Activated naive CD4-positive, alpha-beta T cell treated with anti-CD3 and anti-CD28 coated beads, Interleukin-2, amount 50 U/mL, for 72 hours (primary cell): Measurements from ENCODE around the gene IQGAP2. TPM values are rescaled to one million over a fixed set of nuclear protein-coding genes. Genes with fewer than 3 reads are reported as not detected.

Experiments used
- ATAC-seq, 2 donors: fragments of 150-1000 bp; cut with Tn5 transposase; 2 replicates each; pipeline ENCODE4 v1.10.0; 2021; ENCODE audit warnings: mild to moderate bottlenecking in 2 of 2, moderate library complexity in 2 of 2
- DNase-seq, 2 donors: peaks; one replicate each; pipeline ENCODE4 v3.0.0; 2021 to 2022; ENCODE audit warnings: low spot score in 2 of 2
- H3K27ac Mint-ChIP-seq, 2 donors: one replicate each; pipeline ENCODE4 v1.8.0; 2022; ENCODE audit warnings: mild to moderate bottlenecking in 2 of 2, mixed read lengths in 2 of 2
- H3K36me3 Mint-ChIP-seq, 2 donors: one replicate each; pipeline ENCODE4 v1.8.0; 2022; ENCODE audit warnings: mixed read lengths in 2 of 2
- H3K9me3 Mint-ChIP-seq, 2 donors: one replicate each; pipeline ENCODE4 v1.8.0; 2022; ENCODE audit warnings: mixed read lengths in 2 of 2
- total RNA-seq, 2 donors: library from RNA; stranded (reverse); gene quantifications; one replicate each; pipeline ENCODE4 v1.2.3, GENCODE V29; 2022

Gene IQGAP2
- total RNA-seq, 2 donors from 2014 or later, result 42.4 to 62.0 TPM

DNA sequence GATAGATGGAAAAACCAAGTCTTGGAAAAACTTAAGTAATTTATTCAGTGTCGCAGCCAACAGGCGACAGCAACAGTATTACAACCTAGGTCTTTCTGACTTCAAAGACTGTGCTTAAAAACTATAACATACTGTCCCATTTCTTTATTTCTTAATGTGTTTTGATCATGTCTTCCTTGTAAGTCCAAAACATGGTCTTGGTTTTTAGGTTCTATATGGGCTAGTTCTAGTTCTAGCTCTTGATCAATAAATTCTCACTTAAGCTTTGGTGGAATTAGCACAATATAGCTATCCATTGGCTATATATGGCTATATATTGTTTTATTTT lies 69.9 kb downstream of the IQGAP2 start:
- ATAC-seq (no peak), DNase-seq (no peak)
- peak overlapping the region in 1 of 2 donors; percentile 93 for H3K27ac Mint-ChIP-seq
- H3K9me3 Mint-ChIP-seq, result peaks cover 8 to 12% of the 10 kb centered on the region in 2 donors
- H3K36me3 Mint-ChIP-seq, result peaks cover 9 to 24% of the 10 kb centered on the region in 2 donors

DNA sequence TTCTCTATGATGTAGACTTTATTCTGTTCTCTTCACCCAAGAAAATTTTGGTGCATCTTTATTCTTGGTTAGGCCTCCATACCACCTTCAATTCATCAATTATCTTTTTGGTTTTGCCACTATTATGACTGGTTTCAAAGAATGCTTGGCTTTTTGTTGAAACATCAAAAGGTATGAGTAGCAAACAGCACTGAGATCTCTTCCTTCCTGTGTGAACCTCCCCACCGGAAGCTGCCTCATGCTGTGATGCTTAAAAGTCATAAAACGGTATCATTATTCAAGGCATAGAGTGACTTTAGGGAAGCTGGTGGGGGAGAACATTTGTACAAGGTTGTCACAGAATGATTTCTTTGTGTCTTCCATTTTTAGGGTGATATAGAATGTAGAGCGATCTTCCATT lies 70.6 kb downstream of the IQGAP2 start:
- H3K36me3 Mint-ChIP-seq, result peaks cover 9 to 22% of the 10 kb centered on the region in 2 donors
- DNase-seq (peak; percentile 44 to 59), ATAC-seq (peak; percentile 86 to 89)
- H3K9me3 Mint-ChIP-seq, result peaks cover 8 to 9% of the 10 kb centered on the region in 2 donors
- H3K27ac Mint-ChIP-seq, result peak overlapping the region; percentile 93 to 98

GRCh38 chr5:76474377-76474776 lies 71.3 kb downstream of the IQGAP2 start:
- DNase-seq, result no peak
- H3K27ac Mint-ChIP-seq, result peak overlapping the region in 1 of 2 donors; percentile 93

GRCh38 chr5:76475385-76475784 lies 72.3 kb downstream of the IQGAP2 start:
- peaks cover 9 to 16% of the 10 kb centered on the region in 2 donors for H3K36me3 Mint-ChIP-seq
- H3K27ac Mint-ChIP-seq, result peak overlapping the region in 1 of 2 donors; percentile 3
- ATAC-seq, result no peak

More at GRCh38 chr5:76474377-76474776, 71.3 kb downstream of the IQGAP2 start:
- no peak for ATAC-seq
- peaks cover 9 to 16% of the 10 kb centered on the region in 2 donors for H3K36me3 Mint-ChIP-seq
- H3K9me3 Mint-ChIP-seq, result peaks cover 4 to 8% of the 10 kb centered on the region in 2 donors

DNA sequence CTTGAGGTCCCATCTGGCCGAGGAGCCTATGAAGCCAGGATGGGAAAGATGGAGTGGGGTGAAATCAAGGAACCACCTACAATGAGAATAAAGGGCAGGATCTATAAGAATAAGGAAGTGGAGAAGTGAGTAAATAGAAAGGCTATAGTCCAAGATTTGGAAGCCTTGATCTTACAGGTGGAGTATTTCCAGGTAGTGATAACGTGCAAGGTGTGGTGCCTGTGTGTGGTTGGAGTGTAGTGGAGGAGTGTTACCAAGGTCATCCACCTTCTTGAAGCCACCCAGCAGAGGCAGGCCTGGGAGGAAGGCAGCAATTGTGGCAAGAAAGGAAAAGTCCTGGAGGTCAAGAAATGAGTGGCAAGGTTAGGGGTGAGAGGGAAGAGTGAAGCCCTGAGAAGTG lies 72.9 kb downstream of the IQGAP2 start:
- ATAC-seq, result no peak
- DNase-seq, result no peak
- Mint-ChIP-seq H3K36me3 (peaks cover 9 to 16% of the 10 kb centered on the region in 2 donors), H3K27ac (peak overlapping the region in 1 of 2 donors; percentile 3), H3K9me3 (peaks cover 4 to 8% of the 10 kb centered on the region in 2 donors)

More at GRCh38 chr5:76475385-76475784, 72.3 kb downstream of the IQGAP2 start:
- no peak for DNase-seq
- peaks cover 4 to 8% of the 10 kb centered on the region in 2 donors for H3K9me3 Mint-ChIP-seq

DNA sequence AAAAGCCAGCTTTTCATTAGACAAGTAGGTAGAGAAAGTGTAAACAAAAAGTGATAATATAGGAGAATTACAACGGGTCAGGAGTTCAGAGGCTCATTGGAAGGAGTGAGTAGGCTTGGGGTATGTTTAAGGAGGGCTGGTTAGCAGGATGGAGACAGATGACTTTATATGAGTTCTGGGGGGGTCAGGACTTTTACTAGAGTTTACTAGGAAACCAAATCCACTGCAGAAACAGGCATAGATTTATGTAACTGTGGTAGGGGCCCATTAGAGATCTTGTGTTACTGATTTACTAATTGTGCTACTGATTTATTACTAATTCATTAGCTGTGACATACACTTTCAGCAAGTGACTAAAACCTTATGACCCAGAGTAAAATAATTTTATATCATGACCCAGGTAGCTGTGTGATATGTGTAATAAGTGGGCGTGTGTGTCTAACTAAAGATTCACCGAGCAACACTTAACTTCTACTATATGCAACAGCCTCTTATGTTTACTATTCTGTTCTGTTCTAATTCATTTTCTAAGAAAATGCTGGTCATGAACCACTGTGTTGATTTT lies 73.5 kb downstream of the IQGAP2 start:
- H3K36me3 Mint-ChIP-seq, result peaks cover 9 to 16% of the 10 kb centered on the region in 2 donors
- ATAC-seq, result no peak
- H3K9me3 Mint-ChIP-seq, result peaks cover 4 to 8% of the 10 kb centered on the region in 2 donors
- peak overlapping the region in 1 of 2 donors; percentile 3 for H3K27ac Mint-ChIP-seq
- DNase-seq, result no peak

- DNase-seq (no peak), ATAC-seq (no peak)
- Mint-ChIP-seq H3K27ac (no peak overlapping the region), H3K36me3 (peaks cover 9 to 16% of the 10 kb centered on the region in 2 donors), H3K9me3 (peaks cover 4 to 8% of the 10 kb centered on the region in 2 donors)
These were observed 74.0 kb downstream of the IQGAP2 start for GRCh38 chr5:76477061-76477460.

- peaks cover 9 to 16% of the 10 kb centered on the region in 2 donors for H3K36me3 Mint-ChIP-seq
- H3K9me3 Mint-ChIP-seq, result peaks cover 4 to 8% of the 10 kb centered on the region in 2 donors
- DNase-seq (no peak), ATAC-seq (no peak)
- H3K27ac Mint-ChIP-seq, result no peak overlapping the region
These were observed 74.5 kb downstream of the IQGAP2 start for GRCh38 chr5:76477571-76477970.

- H3K9me3 Mint-ChIP-seq, result no peaks in the 10 kb centered on the region
- no peak for DNase-seq
- no peak overlapping the region for H3K27ac Mint-ChIP-seq
- no peak for ATAC-seq
- peaks cover 0 to 2% of the 10 kb centered on the region in 2 donors for H3K36me3 Mint-ChIP-seq
These were observed 76.2 kb downstream of the IQGAP2 start for GRCh38 chr5:76479281-76479680.

- DNase-seq, result no peak
- H3K9me3 Mint-ChIP-seq, result no peaks in the 10 kb centered on the region
These were observed 77.0 kb downstream of the IQGAP2 start for GRCh38 chr5:76479973-76480667.

DNA sequence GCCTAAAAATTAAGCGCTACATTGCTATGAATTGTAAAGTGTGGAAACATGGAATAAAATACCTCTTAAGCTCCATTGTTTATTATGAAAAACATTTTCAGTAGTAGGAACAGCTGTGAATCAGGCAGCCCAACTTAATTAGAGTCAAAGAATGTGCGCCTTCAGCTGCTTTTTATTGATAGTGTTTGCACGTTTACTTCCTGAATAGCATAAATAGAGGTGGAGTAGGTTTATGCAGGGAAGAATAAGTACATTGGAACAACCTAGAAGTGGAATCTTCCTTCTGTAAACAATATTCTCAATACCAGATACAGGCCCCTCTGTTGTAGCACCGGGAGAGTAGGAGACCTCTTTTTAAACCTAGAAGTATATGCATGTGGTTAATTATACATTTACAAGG lies 79.9 kb downstream of the IQGAP2 start:
- ATAC-seq (no peak), DNase-seq (no peak)
- H3K27ac Mint-ChIP-seq, result no peak overlapping the region

More at GRCh38 chr5:76479973-76480667, 77.0 kb downstream of the IQGAP2 start:
- no peak for ATAC-seq
- Mint-ChIP-seq H3K36me3 (no peaks in the 10 kb centered on the region), H3K27ac (no peak overlapping the region)

GRCh38 chr5:76483433-76483832 lies 80.3 kb downstream of the IQGAP2 start:
- ATAC-seq, result no peak
- Mint-ChIP-seq H3K27ac (peak overlapping the region in 1 of 2 donors; percentile 48), H3K9me3 (no peaks in the 10 kb centered on the region), H3K36me3 (no peaks in the 10 kb centered on the region)
- no peak for DNase-seq

More for the DNA sequence above, 79.9 kb downstream of the IQGAP2 start:
- no peaks in the 10 kb centered on the region for H3K36me3 Mint-ChIP-seq
- no peaks in the 10 kb centered on the region for H3K9me3 Mint-ChIP-seq

DNA sequence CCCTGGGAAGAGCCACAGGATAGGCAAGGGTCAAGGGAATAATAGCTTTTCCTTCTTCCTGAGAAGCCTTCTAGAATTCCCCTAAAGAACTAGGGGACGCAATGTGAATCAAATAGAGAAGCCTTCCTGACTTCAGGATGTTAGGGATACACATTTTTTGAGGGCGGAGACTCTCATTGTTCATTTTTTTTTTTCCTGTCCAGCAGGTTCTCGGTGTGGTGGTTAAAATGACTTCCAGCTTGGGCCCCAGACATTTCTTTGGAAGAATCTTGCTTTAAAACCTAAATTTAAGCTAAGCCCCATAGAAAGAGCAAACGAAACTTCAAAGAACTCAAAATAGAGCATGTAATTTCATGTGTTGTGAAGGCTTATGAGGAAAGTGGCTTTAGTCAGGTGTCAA lies 80.8 kb downstream of the IQGAP2 start:
- no peak for DNase-seq

GRCh38 chr5:76485511-76485910 lies 82.4 kb downstream of the IQGAP2 start:
- no peak overlapping the region for H3K27ac Mint-ChIP-seq
- ATAC-seq (no peak), DNase-seq (no peak)
- H3K9me3 Mint-ChIP-seq, result no peaks in the 10 kb centered on the region
- peaks cover 5 to 8% of the 10 kb centered on the region in 2 donors for H3K36me3 Mint-ChIP-seq

More for the DNA sequence above, 80.8 kb downstream of the IQGAP2 start:
- no peaks in the 10 kb centered on the region for H3K9me3 Mint-ChIP-seq
- H3K27ac Mint-ChIP-seq, result peak overlapping the region in 1 of 2 donors; percentile 48
- no peak for ATAC-seq
- H3K36me3 Mint-ChIP-seq, result no peaks in the 10 kb centered on the region

- H3K9me3 Mint-ChIP-seq, result no peaks in the 10 kb centered on the region
- H3K27ac Mint-ChIP-seq, result no peak overlapping the region
- ATAC-seq, result no peak
- DNase-seq, result no peak
- H3K36me3 Mint-ChIP-seq, result peaks cover 5 to 8% of the 10 kb centered on the region in 2 donors
These were observed 84.3 kb downstream of the IQGAP2 start for GRCh38 chr5:76487386-76487785.

DNA sequence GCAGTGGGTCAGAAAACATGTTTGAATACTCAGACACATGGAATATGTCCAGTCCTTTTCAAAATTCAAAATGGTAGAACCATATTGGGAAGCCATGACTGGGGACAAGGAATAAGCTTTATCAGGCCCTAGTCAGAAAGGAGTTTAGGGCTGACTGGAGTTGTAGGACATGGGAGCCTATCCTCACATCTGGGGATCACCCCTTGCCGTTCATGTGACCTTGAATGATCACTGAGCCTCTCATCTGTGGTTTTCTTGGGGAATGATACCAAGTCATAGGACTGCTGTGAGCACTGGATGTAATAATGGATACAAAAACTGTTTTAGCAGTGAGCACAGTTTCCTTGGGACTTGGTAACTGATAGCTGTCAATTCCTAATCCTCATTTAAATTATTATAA lies 84.7 kb downstream of the IQGAP2 start:
- ATAC-seq, result peak in 1 of 2 donors; percentile 28
- Mint-ChIP-seq H3K9me3 (no peaks in the 10 kb centered on the region), H3K27ac (no peak overlapping the region), H3K36me3 (peaks cover 5 to 8% of the 10 kb centered on the region in 2 donors)
- DNase-seq, result no peak

DNA sequence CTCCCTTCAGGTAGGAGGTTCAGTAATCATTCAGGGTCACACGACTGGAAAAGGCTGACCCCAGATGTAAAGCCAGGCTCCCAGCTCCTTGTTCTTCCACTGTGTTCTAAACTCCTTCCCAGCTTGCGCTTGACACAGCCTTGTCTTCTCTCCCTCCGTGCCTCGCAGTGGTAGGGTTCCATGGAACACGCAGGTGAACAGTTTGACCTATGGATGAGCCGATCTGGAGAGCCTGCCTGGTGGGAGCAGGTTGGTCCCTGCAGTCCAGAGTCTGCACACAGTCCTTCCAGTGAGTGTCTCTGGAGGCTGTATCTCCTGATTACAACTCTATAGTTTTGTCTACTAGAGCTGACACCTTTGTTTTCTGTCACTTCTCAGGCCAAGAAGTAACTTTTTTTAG lies 85.9 kb downstream of the IQGAP2 start:
- ATAC-seq, result no peak
- Mint-ChIP-seq H3K9me3 (no peaks in the 10 kb centered on the region), H3K27ac (no peak overlapping the region), H3K36me3 (peaks cover 5 to 8% of the 10 kb centered on the region in 2 donors)
- no peak for DNase-seq
